ENCODE results near the gene TFE3.

The TFE3 gene

GRCh38 chrX:49070988-49071387, 27.8 kb upstream of the TFE3 start:
- FAIRE-seq = no peak
- TF ChIP-seq POLR2A (IDR thresholded peaks at IDR 0.05; ENCODE audit: low read depth, low read length) (no peak), TAF1 (IDR thresholded peaks at IDR 0.05; ENCODE audit: borderline replicate concordance, low read depth, low read length) (no peak), POLR2AphosphoS5 (IDR thresholded peaks at IDR 0.05; ENCODE audit: low read depth, low read length) (no peak)

DNA sequence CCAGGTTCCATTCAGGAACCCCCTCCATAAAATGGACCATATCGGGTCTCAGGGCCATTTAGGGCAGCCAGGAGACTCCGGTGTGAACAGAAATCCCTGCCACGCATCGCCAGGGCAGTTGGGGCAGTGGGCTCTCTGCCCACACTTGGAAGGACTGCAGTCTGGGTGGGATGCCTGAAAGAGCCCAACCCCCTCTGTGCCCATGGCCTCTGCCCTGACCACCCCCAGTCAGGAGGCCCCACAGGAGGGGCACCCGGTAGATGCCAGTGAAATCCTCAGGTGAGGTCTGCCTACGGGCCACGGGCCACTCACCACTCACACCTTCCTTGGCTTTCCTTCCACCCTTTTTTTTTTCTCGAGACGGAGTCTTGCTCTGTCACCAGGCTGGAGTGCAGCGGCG, 25.9 kb upstream of the TFE3 start:
- TF ChIP-seq TAF1 (IDR thresholded peaks at IDR 0.05; ENCODE audit: borderline replicate concordance, low read depth, low read length) (no peak), POLR2AphosphoS5 (IDR thresholded peaks at IDR 0.05; ENCODE audit: low read depth, low read length) (no peak), POLR2A (IDR thresholded peaks at IDR 0.05; ENCODE audit: low read depth, low read length) (no peak)
- no peak for FAIRE-seq
- DNase-seq (ENCODE audit: insufficient read length) = no peak

More at GRCh38 chrX:49070988-49071387, 27.8 kb upstream of the TFE3 start:
- DNase-seq (ENCODE audit: insufficient read length) = no peak

DNA sequence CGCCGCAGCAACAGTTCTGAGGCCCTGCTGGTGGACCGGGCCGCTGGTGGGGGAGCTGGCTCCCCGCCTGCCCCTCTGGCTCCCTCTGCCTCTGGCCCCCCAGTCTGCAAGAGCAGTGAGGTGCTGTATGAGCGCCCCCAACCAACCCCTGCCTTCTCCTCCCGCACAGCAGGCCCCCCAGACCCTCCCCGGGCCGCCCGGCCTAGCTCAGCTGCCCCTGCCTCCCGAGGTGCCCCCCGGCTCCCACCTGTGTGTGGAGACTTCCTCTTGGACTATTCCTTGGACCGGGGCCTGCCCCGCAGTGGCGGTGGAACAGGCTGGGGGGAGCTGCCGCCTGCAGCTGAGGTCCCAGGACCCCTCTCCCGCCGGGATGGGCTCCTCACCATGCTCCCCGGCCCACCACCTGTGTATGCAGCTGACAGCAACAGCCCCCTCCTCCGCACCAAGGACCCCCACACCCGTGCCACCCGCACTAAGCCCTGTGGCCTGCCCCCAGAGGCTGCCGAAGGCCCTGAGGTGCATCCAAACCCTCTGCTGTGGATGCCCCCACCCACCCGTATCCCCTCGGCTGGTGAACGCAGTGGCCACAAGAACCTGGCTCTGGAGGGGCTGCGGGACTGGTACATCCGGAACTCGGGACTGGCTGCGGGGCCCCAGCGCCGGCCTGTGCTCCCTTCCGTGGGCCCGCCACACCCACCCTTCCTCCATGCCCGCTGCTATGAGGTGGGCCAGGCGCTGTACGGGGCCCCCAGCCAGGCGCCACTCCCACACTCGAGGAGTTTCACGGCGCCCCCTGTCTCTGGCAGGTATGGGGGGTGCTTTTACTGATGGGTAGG, 24.3 kb upstream of the TFE3 start:
- no peak for DNase-seq (ENCODE audit: insufficient read length)
- TF ChIP-seq TAF1 (IDR thresholded peaks at IDR 0.05; ENCODE audit: borderline replicate concordance, low read depth, low read length) (no peak), POLR2A (IDR thresholded peaks at IDR 0.05; ENCODE audit: low read depth, low read length) (no peak), POLR2AphosphoS5 (IDR thresholded peaks at IDR 0.05; ENCODE audit: low read depth, low read length) (no peak)
- no peak for FAIRE-seq

DNA sequence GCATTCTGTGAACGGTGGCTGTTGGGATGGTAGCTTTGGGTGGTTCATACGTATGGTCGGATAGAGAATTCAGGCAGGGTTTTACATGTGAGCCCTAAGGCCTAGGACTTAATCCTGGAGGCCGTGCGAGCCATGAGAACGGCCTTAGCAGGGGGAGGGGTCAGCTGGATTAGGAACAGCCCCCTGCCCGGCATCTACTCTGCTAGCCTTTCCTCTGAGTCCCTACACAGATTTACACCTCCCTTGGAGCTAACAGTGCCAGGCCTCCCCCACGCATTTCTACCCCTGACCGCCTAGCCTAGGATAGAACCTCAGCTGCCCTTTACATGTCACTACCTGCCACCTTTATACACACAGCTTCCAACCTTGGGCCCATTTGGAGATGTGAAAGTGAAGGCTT, 23.5 kb upstream of the TFE3 start:
- FAIRE-seq (no peak), DNase-seq (ENCODE audit: insufficient read length) (no peak)
- TF ChIP-seq POLR2A (IDR thresholded peaks at IDR 0.05; ENCODE audit: low read depth, low read length) = no peak
- no peak for TF ChIP-seq POLR2AphosphoS5 (IDR thresholded peaks at IDR 0.05; ENCODE audit: low read depth, low read length)
- no peak for TF ChIP-seq TAF1 (IDR thresholded peaks at IDR 0.05; ENCODE audit: borderline replicate concordance, low read depth, low read length)

DNA sequence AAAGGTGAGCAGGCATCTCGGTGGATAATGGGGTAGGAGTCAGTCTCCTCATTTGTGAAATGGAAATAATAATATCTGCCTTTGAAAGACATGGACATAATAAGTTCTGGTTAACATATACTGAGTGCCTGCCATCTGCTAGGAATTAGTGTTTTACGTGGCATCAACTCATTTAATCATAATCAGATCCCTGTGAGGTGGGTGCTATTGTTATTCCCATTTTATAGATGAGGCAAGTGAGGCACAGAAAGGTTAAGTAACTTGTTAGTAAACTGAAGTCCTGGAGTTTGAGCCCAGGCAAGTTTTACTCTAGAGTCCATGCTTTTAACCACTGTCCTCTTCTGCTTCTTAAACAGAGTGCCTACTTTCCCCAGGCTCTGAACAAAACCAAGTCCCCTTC, 23.1 kb upstream of the TFE3 start:
- TF ChIP-seq POLR2A (IDR thresholded peaks at IDR 0.05; ENCODE audit: low read depth, low read length) (no peak), POLR2AphosphoS5 (IDR thresholded peaks at IDR 0.05; ENCODE audit: low read depth, low read length) (no peak), TAF1 (IDR thresholded peaks at IDR 0.05; ENCODE audit: borderline replicate concordance, low read depth, low read length) (no peak)
- FAIRE-seq (no peak), DNase-seq (ENCODE audit: insufficient read length) (no peak)

GRCh38 chrX:49064735-49065134, 21.6 kb upstream of the TFE3 start:
- no peak for TF ChIP-seq TAF1 (IDR thresholded peaks at IDR 0.05; ENCODE audit: borderline replicate concordance, low read depth, low read length)
- TF ChIP-seq POLR2AphosphoS5 (IDR thresholded peaks at IDR 0.05; ENCODE audit: low read depth, low read length) = no peak
- TF ChIP-seq POLR2A (IDR thresholded peaks at IDR 0.05; ENCODE audit: low read depth, low read length) = no peak
- no peak for FAIRE-seq
- DNase-seq (ENCODE audit: insufficient read length) = no peak

DNA sequence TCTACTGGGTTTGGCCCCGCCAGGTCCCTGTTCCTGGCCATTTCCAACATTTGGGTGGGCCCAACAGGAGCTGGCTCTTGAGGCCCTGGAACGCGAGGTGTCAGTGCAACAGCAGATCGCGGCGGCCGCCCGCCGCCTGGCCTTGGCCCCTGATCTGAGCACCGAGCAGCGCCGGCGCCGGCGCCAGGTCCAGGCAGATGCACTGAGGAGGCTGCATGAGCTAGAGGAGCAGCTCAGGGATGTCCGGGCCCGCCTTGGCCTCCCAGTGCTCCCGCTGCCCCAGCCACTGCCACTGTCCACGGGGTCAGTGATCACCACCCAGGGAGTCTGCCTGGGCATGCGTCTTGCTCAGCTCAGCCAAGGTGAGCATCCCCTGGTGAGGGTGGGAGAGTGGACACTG, 21.1 kb upstream of the TFE3 start:
- DNase-seq (ENCODE audit: insufficient read length) (no peak), FAIRE-seq (no peak)
- TF ChIP-seq POLR2A (IDR thresholded peaks at IDR 0.05; ENCODE audit: low read depth, low read length) = no peak
- TF ChIP-seq POLR2AphosphoS5 (IDR thresholded peaks at IDR 0.05; ENCODE audit: low read depth, low read length) = no peak
- TF ChIP-seq TAF1 (IDR thresholded peaks at IDR 0.05; ENCODE audit: borderline replicate concordance, low read depth, low read length) = no peak

- FAIRE-seq (no peak), DNase-seq (ENCODE audit: insufficient read length) (no peak)
- TF ChIP-seq POLR2A (IDR thresholded peaks at IDR 0.05; ENCODE audit: low read depth, low read length) (no peak), POLR2AphosphoS5 (IDR thresholded peaks at IDR 0.05; ENCODE audit: low read depth, low read length) (no peak), TAF1 (IDR thresholded peaks at IDR 0.05; ENCODE audit: borderline replicate concordance, low read depth, low read length) (no peak)
These were observed 20.6 kb upstream of the TFE3 start for GRCh38 chrX:49063715-49064114.

- FAIRE-seq (no peak), DNase-seq (ENCODE audit: insufficient read length) (no peak)
- TF ChIP-seq POLR2AphosphoS5 (IDR thresholded peaks at IDR 0.05; ENCODE audit: low read depth, low read length) (no peak), TAF1 (IDR thresholded peaks at IDR 0.05; ENCODE audit: borderline replicate concordance, low read depth, low read length) (no peak), POLR2A (IDR thresholded peaks at IDR 0.05; ENCODE audit: low read depth, low read length) (no peak)
These were observed 18.8 kb upstream of the TFE3 start for GRCh38 chrX:49061916-49062315.

DNA sequence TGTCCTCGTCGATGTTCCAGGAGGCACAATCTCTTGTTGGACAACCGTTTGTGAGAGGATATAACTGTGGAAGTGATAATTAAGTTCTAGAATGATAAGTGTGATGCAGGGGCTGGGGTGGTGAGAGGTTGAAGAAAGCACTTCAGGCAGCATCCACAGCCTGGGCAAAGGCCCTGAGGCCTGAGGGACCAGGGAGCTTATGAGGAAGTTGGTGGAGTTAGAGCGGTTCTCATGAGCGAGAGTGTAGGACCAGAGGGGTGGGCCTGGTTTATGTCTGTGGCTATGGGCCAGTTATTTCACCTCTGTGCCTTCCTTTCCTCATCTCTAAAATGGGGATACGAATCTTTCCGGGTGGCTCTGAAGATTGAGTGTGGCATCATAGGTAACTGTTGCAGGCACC, 18.3 kb upstream of the TFE3 start:
- TF ChIP-seq POLR2AphosphoS5 (IDR thresholded peaks at IDR 0.05; ENCODE audit: low read depth, low read length) (no peak), TAF1 (IDR thresholded peaks at IDR 0.05; ENCODE audit: borderline replicate concordance, low read depth, low read length) (no peak), POLR2A (IDR thresholded peaks at IDR 0.05; ENCODE audit: low read depth, low read length) (no peak)
- DNase-seq (ENCODE audit: insufficient read length) (no peak), FAIRE-seq (no peak)

GRCh38 chrX:49060914-49061313, 17.8 kb upstream of the TFE3 start:
- no peak for FAIRE-seq
- no peak for DNase-seq (ENCODE audit: insufficient read length)
- TF ChIP-seq POLR2A (IDR thresholded peaks at IDR 0.05; ENCODE audit: low read depth, low read length) = no peak
- no peak for TF ChIP-seq POLR2AphosphoS5 (IDR thresholded peaks at IDR 0.05; ENCODE audit: low read depth, low read length)
- no peak for TF ChIP-seq TAF1 (IDR thresholded peaks at IDR 0.05; ENCODE audit: borderline replicate concordance, low read depth, low read length)

DNA sequence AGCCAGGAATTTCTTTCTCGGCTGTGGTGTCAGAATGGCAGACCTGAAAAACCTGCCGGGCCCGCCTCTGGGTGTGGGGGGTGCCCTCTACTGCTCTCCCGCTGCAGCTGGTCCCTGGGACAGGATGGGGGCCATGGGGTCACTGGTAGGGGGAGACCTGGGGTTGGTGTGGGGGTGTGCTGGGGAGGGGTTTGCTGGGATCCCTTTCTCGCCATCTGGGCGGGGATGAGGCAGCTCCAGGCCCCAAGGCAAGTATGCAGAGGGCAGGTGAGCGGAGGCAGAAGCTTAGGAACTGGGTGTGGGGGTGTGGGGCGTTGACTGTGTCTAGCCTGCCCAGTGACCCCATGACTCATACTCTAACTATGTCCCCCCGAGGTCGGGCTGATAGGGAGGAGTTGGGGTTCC, 16.5 kb upstream of the TFE3 start:
- FAIRE-seq (no peak), DNase-seq (ENCODE audit: insufficient read length) (no peak)
- TF ChIP-seq TAF1 (IDR thresholded peaks at IDR 0.05; ENCODE audit: borderline replicate concordance, low read depth, low read length) (no peak), POLR2AphosphoS5 (IDR thresholded peaks at IDR 0.05; ENCODE audit: low read depth, low read length) (no peak), POLR2A (IDR thresholded peaks at IDR 0.05; ENCODE audit: low read depth, low read length) (no peak)

All from GM12892 (cell line).